Activated gamma-delta T cell (primary cell): Measurements from ENCODE around the gene NAPA.
A peak's percentile ranks its signal among the peaks of the same experiment; 100 is the strongest.

Source experiments
- DNase-seq: peaks from one replicate; lab custom pipeline; 2025; lab: John Stamatoyannopoulos, UW
- total RNA-seq, 2 donors: gene quantifications; one replicate each; lab custom pipeline; 2026; lab: John Stamatoyannopoulos, UW

NAPA gene
- total RNA-seq, result 36.5 to 40.2 reads per million in 2 donors

DNA sequence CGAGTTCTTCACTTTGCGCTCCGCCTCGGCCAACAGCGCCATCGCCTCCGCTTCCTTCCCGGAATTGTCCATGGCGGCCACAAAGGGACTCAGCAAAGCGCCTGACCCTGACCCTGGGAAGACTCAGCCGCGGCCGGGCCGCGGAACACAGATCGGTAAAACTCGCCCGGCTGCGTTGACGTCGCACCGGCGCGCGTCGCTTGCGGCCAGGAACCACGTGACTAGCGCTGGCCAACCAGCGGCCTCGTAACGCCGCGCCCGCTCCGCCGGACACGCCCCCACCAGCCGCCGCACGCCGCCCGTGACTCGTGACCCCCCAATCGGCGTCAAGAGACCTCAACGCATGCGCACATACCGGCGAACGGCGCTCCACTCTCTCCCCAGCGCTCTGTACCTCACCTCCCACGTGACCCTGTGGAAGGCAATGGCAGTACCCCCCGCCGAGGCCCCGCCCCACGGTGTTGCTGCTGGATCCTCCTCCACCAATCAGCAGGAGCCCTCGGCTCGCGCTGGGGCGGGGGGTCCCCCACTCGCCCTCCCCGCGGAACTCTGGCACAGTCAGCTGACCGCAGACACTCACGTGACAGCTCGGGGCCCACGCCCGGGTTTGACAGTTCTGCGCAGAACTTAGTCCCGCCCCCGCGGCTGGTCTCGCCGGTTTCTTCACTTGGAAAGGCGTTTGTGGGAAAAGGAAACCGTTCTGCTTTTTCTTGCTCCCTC lies at the start of gene NAPA:
TSS of gene NAPA (minus strand) at position 195 of the 720 bp plus-strand sequence. CDS start at position 72, 123 bp downstream.
- peak; percentile 100 for DNase-seq

DNA sequence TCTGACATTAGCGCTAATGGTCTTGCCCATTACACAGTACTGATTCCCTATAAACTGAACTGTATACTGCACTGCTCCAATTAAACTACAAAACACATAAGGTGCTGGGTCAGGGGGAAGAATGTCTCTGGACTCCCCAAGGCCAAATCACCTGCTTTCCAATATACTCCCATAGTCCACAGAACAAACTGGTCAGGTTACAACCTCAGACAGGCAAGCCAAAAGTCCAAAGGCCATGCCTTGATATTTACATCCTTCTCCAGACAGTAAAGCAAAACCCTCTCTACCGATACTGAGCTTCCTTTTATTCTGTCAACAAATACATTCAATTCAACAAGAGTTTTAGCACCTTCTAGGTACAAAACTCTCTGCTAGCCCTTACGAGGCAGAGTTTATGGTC lies 49.2 kb upstream of the NAPA start:
- no peak for DNase-seq

DNA sequence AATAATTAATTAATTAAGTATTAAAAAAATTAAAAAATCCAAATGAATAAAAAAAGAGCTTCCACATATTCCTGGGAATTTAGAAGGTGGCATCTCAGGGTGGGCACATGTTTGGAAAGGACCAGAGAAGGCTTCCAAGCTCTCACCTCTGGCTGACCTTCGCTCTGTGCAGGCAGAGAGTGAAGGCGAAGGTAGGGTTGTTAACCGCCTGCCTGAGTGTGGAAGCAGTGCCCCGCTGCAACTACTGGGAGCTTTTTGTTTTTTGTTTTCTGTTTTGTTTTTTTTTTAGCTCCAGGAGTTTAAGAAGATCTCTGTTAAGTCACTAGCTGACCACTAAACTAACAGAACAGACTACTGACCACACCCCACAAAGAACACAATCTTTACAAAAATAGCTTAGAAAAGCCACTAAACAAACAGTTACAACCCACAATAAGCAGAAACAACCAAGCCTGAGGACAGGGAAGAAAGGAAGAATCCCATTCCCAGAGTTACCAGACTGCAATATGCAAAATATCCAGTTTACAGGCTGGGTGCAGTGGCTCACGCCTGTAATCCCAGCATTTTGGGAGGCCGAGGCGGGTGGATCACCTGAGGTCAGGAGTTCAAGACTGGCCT lies 46.7 kb upstream of the NAPA start:
- DNase-seq, result no peak

DNA sequence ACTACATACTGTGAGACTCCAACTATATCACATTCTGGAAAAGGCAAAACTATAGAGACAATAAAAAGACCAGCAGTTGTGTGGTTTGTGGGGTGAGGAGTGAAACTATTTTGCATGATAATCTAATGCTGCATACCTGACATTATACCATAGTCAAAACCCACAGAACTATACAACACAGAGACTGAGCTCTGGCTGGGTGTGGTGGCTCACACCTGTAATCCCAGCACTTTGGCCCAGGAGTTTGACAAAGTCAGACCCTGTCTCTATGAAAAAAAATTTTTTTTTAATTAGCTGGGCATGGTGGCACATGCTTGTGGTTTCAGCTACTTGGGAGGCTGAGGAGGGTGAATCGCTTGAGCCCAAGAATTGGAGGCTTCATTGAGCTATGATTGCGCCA lies 46.1 kb upstream of the NAPA start:
- no peak for DNase-seq

DNA sequence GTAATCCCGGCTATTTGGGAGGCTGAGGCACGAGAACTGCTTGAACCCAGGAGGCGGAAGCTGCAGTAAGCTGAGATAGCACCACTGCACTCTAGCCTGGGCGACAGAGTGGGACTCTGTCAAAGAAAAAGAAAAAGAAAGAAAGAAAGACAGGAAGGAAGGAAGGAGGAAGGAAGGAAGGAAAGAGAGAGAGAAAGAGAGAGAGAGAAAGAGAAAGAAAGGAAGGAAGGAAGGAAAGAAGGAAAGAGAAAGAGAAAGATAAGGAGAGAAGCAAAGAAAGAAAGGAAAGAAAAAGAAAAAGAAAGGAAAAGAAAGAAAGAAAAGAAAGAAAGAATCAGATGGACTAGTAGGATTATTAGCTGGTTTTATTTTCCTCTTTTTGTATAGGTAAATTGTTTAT lies 35.3 kb upstream of the NAPA start:
- no peak for DNase-seq

DNA sequence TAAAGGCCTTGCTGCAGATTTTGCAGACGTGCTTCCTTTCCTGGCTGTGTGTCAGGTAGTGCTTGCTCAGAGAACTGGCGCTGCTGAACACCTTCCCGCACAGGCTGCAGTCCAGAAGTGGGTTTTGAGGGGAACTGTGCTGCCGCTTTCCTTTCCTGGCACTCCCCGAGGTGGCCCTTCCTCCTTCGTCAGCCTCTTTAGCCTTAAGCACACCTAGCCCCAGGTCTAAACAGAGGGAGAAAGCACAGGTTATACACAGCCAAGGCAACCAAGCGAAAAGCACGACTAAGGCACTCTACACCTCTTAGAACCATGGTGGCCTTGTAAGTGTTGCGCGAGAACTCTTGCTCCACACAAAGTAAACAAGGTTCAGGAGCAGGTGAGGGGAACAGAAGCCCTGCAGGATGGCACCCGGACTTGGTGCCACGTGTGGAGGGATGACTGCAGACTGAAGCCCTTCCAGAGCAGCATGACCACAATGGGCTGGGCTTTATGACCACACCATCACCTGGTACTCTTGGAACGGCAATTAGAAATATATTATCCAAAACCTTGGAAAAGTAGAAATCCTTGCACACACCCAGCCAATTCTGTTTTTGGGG lies 34.5 kb upstream of the NAPA start:
- no peak for DNase-seq

DNA sequence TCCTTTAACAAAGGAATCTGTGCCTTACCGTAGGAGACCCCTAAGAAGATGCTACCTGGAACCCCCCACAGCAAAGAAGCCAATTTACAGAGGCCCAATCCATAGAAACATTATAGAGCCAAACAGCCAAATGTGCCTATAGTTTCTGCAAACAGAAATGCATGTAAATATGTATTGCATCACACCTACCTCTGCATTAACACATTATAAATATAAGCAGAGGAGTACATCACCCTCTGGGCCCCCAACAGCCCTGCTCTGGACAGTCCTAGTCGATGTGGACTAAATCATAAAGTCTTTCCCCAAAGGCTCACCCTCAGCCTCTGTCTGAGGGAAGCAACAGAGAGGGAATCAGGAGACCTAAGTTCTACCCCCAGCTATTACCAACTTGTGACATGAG lies 32.3 kb upstream of the NAPA start:
- no peak for DNase-seq

DNA sequence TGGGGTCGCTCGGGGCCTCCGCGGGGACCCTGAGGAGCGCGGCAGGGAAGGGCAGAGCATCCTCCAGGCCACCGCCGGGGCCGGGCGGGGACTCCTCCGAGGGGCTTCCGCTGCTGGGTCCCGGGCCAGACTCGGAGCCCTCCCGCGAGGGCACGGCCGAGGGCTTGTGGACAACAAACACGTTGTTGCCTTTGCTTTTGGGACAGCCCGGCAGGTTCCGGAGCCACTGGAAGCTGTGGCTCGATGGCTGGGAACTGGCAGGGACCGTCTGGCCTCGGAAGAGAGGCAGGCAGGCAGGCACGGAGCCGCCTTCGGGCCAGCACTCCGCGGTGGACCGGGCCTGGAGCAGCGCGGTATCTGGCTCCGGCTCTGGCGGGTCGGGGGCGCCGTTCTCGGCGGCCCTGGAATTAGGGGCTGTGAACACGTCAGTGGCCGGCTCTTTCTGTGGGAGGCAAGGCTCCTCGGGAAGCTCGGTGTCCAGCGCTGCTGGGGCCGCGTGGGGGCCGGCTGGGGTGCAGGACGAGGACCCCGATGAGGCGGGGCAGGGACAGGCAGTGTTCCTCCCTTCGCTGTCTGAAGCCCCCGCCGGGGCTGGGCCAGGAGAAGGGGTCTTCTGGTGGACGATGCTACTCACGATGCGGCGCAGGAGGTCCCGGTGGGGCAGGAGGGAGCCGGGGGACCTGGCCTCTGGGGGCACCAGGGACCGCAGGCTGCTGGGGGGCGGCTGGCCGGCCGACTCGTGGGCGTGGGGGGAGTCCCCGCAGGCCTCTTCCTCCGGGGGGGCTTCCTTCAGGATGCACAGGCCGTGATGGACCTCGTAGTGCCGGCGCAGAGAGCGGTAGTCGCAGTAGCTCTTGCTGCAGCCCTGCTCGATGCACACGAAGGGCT lies 30.4 kb upstream of the NAPA start:
- no peak for DNase-seq

DNA sequence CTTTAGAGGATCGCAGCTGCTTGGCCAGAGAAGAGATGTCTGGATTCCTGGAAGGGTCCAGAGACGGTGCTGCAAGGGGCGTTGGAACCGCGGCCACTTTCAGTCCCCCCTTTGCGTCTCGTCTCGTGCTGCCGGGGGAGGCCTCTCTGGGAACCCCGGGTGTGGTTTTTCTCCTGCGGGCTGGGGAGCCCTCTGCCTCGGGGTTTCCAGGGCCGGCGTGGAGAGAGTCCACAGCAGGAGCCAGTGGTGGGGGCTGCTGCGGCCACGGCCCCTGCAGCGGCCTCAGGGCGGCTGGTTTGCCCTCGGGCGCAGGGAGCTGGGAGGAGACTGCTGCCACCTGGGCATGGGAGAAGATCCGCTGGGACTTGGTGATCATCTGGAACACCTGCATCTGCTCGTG lies 29.6 kb upstream of the NAPA start:
- no peak for DNase-seq

DNA sequence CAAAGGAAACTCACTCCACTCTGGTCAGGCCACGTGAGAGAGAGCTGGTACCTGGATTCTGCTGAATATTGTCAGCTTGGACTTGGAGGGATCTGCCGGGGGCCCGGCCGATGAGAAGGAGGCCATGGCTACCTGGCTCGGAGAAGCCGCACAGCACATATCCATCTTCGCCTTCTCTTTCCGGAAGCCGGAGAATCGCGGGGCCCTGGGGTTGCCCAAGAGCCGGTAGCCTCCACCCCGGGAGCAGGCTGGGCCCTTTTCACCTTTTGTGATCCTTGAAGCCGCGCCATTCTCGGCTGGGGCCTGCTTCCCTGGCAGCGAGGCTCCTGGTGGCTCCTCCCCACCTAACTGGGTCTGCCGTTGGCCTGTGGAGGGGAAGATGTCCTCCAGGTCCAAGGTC lies 29.2 kb upstream of the NAPA start:
- no peak for DNase-seq

DNA sequence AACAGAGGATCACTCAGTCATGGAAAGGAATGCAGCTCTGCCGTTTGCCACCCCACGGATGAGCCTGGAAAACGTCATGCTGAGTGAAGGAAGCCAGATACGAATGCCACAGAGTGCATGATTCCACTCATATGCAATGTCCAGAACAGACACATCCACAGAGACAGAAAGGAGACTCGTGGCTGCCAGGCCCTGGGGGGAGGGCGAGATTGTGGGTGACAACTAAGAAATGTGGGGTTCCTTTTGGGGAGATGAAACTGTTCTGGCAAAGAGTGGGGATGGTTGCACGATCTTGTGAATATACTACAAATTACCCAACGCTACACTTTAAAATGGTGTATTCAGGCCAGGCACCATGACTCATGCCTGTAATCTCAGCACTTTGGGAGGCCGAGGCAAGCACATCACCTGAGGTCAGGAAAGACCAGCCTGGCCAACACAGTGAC lies 27.2 kb upstream of the NAPA start:
- no peak for DNase-seq

DNA sequence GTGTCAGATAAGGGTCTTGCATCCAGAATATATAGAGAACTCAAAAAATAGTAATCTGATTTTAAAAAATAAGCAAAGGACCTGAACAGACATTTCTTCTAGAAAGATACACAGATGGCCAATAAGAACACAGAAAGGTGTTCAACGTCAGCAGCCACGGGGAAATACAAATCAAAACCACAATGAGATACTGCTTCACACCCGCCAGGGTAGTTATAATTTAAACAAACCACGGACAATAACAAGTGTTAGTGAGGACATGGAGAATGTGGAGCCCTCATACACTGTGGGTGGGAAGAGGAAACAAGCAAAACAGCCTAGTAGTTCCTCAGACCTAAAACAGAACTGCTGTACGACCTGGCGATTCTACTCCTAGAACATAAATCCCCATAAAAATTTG lies 26.7 kb upstream of the NAPA start:
- no peak for DNase-seq

DNA sequence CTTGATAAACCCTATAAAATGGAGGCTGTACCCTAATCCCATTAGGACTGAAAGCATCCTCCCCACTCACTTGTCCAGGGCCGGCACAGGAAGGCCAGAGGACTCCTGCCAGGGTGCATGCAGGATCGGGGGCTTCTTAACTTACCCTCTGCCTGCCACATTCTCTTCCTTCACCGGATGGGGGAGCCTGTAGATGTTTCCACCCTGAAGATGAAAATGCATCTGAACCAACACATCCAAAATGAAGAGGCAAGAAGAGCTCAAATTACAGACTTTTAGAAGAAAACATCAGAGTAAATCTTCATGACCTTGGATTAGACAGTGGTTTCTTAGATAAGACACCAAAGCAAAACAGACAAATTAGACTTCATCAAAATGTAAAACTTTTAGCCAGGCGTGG lies 25.9 kb upstream of the NAPA start:
- DNase-seq, result no peak

DNA sequence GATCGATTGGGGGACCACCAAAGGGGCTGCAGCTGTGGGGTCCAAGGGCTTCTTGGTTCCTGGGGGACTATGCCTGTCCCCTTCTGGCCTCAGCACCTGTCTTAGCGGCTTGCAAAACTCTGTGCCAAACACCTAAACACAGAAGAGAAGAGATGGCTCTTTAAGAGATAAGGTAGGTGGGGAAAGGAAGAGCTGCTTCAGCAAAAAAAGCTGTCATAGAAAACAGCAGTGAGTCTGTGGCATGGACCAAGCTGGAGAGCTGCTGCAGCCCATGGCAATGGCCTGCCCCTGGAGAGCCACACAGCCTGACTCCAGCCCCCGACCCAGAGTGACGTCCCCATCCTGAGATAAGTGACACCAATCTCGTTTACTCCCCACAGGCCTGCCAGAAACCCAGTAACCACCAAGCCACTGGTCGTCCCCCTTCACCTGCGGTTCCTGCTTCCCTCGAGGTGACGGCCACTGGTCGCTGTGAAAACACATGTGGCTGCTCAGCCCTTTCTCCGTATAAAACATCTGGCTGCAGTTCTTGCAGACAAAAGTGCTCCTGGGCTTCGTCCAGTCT lies 25.0 kb upstream of the NAPA start:
- no peak for DNase-seq

DNA sequence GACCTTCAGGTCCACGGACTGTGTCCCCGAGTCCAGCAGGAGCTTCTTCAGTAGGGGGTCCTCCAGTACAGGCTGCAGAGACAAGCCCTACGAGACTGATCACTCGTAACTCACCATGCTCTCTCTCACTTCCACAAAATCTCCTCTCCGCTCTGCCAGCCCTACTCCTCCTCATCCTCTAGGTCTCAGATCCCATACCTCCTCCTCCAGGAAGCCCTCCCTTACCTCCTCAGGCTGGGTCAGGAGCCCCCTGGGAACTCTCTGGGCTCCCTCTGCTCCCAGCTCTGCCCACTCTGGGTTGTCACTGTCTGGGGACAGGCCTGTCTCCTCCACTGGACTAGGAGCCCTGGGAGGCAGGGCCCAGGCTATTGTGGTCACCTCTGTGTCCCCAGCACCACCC lies 23.9 kb upstream of the NAPA start:
- no peak for DNase-seq

DNA sequence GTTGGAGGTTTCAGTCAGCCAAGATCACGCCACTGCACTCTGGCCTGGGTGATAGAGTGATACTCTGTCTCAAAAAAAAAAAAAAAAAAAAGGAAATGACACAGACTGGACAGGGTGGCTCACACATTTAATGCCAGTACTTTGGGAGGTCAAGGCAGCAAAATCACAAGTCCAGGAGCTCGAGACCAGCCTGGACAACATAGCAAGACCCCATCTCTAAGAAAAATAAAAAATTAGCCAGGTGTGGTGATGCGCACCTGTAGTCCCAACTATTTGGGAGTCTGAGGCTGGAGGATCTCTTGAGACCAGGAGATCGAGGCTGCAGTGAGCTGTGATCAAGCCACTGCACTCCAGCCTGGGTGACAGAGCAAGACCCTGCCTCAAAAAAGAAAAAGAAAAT lies 22.6 kb upstream of the NAPA start:
- DNase-seq, result no peak

DNA sequence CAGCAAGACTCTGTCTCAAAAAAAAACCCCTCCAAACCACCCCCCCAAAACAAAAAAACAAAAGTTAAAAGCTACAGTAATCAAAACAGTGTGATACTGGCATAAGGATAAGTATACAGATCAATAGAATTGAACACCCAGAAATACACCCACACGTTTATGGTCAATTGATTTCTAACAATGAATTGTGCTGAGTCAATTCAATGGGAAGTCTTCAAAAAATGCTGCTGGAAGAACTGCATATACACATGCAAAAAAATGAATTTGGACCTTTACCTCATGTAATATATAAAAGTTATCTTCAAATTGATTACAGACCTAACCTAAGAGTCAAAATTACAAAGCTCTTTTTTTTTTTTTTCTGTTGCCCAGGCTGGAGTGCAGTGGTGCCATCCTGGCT lies 19.8 kb upstream of the NAPA start:
- DNase-seq, result no peak

DNA sequence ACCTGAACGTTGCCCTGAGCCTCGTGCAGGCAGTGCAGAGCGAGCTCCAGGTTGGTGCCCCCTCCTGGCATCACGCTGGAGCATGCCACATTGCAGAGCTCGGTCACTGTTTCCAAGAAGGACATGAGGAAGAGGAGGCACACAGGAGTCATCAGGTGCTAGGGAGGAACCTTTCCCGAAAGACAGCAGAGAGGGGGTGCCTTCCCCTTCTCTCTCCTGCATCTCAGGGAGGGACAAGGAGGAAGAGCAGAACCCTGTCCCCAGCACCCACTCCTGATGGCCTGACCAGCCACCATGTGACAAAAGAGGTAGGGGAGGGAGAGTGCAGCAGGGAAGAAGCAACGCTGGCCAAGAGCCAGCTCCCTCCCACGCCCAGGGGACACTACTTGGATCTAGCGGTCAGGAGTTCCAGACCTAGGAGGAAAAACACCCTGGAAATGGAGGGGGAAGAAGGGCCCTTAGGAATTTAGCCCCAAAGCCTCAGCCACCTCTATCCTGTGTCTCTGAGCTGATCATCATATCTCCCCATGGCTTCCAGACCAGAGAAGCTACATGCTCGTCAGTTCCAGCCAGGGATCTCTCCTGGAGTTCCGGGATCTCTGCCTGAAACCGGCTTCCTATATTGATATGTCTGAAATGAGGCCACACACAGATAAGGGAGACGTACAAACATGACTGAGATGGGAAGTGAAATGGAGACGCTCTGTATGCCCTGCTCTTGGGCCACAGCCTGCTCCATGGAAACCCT lies 17.0 kb upstream of the NAPA start:
- DNase-seq, result no peak

DNA sequence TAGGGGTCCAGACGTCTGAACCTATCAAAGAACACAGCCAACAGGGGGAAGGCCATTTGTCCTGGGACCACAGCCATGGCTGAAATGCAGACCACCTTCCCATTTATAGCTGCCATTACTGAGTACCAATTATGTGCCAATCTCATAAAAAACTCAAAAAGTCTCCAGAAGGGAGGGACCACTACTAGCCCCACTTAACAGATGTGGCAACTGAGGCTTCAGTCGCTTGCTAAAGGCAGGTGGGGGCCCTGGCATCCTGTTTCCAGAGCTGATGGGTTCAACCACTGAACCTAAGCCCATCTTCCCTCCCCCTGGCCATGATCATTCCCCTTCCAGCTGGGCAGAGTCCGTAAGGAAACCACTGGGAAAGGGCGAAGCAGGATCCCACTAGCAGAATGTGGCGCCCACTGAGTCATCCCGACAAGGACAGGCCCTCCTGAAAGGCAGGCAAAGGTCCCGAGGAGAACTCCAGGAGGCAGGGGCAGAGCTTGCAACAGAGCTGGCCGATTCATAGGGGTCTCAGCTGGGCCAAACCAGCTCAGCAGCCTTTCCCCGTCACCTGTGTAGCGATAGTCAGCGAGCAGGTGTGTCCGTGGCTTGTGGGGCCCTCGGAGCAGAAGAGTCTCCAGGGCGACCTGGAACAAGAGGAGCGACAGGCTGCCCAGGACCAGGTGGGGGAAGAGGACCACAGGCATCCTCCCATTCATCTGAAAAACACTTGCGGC lies 14.3 kb upstream of the NAPA start:
- no peak for DNase-seq

DNA sequence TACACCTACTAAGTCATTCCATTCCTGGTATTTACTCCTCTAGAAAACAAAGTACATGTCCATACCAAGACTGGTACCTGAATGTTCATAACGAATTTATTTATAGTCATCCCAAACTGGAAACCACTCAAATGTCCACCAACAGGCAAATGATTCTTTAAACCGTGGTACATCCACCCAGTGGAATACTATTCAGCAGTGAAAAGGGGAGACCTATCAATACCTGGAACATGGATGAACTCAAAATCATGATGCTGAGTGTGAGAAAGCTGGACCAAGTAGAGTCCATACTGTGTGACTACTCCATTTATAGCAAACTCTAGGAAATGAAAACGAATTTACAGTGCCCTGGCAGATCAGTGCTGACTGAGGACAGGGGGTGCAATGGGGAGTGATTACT lies 11.9 kb upstream of the NAPA start:
- no peak for DNase-seq

DNA sequence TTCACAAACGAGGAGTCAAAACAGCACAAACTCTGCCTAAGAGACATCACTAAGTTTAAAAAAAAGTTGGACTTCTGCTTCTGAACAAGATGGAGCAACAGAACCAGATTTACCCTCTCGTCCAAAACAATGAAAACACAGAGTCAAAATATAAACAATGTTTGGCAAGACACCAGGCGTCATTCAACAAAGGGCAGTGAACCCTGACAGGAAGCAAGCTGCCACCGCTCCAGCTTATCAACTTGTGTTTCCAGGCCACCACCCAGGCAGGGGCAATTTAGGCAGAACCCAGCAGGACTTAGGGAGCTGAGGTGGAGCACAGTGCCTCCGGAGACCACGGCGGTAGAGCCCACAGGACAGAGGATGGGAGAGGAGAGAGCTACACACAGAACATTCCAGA lies 8.6 kb upstream of the NAPA start:
- no peak for DNase-seq
